Brain microvascular endothelial cell (primary cell): ENCODE results near the gene SPTA1.

Source experiments
- DNase-seq: peaks from one replicate; pipeline ENCODE4 v3.0.0-alpha.2; 2020
- H3K27ac ChIP-seq: fragments of 250-450 bp; sonication (Bioruptor Pico); 2 replicates; pipeline ENCODE4 v1.5.1; 2020; ENCODE audit warnings: mild to moderate bottlenecking, moderate library complexity
- H3K27me3 ChIP-seq: fragments of 250-450 bp; sonication (Bioruptor Pico); replicated peaks from 2 replicates; pipeline ENCODE4 v1.5.1; 2020; ENCODE audit warnings: mild to moderate bottlenecking
- H3K36me3 ChIP-seq: fragments of 250-450 bp; sonication (Bioruptor Pico); replicated peaks from 2 replicates; pipeline ENCODE4 v1.5.1; 2020; ENCODE audit warnings: mild to moderate bottlenecking
- H3K4me3 ChIP-seq: 2 replicates; pipeline ENCODE4 v1.5.1; 2011; ENCODE audit warnings: low read depth, mild to moderate bottlenecking, control low read depth, low read length, moderate library complexity
- CTCF ChIP-seq: IDR thresholded peaks from 2 replicates; pipeline ENCODE4 v1.5.1; 2011; ENCODE audit warnings: low read depth, mild to moderate bottlenecking, moderate library complexity, low read length, control low read depth, inconsistent platforms; ENCODE audit errors: missing control alignments
- in situ Hi-C: cut with HindIII; loops from 2 replicates; pipeline ENCODE4 v1.10.0; 2017; ENCODE audit warnings: low sequenced_read_pairs, low pct_ligation_motif_present

Gene SPTA1

GRCh38 chr1:158654571-158654970, 31.9 kb downstream of the SPTA1 start:
- TF ChIP-seq CTCF: no peak
- DNase-seq: no peak
- no peak overlapping the region for H3K27ac ChIP-seq
- no peaks in the 10 kb centered on the region for H3K27me3 ChIP-seq
- no peaks in the 10 kb centered on the region for H3K36me3 ChIP-seq
- H3K4me3 ChIP-seq: no peak overlapping the region
- in situ Hi-C loops: no loop called here

- no peak for DNase-seq
- no peak for TF ChIP-seq CTCF
- no peaks in the 10 kb centered on the region for H3K36me3 ChIP-seq
- H3K27ac ChIP-seq: no peak overlapping the region
- H3K27me3 ChIP-seq: no peaks in the 10 kb centered on the region
- in situ Hi-C loops: no loop called here
- no peak overlapping the region for H3K4me3 ChIP-seq
These were observed 32.4 kb downstream of the SPTA1 start for GRCh38 chr1:158654086-158654485.

- no peak overlapping the region for H3K4me3 ChIP-seq
- H3K36me3 ChIP-seq: no peaks in the 10 kb centered on the region
- H3K27ac ChIP-seq: no peak overlapping the region
- in situ Hi-C loops: no loop called here
- H3K27me3 ChIP-seq: no peaks in the 10 kb centered on the region
- TF ChIP-seq CTCF: no peak
- DNase-seq: no peak
These were observed 33.7 kb downstream of the SPTA1 start for GRCh38 chr1:158652721-158653334.

GRCh38 chr1:158649052-158649451, 37.5 kb downstream of the SPTA1 start:
- in situ Hi-C loops: no loop called here
- no peak for DNase-seq
- H3K27ac ChIP-seq: no peak overlapping the region
- no peak overlapping the region for H3K4me3 ChIP-seq
- no peaks in the 10 kb centered on the region for H3K36me3 ChIP-seq
- TF ChIP-seq CTCF: no peak
- no peaks in the 10 kb centered on the region for H3K27me3 ChIP-seq

GRCh38 chr1:158646465-158646864, 40.0 kb downstream of the SPTA1 start:
- Histone ChIP-seq H3K27ac (no peak overlapping the region), H3K27me3 (no peaks in the 10 kb centered on the region), H3K36me3 (no peaks in the 10 kb centered on the region), H3K4me3 (no peak overlapping the region)
- no peak for DNase-seq
- no peak for TF ChIP-seq CTCF
- in situ Hi-C loops: no loop called here

GRCh38 chr1:158644449-158644848, 42.1 kb downstream of the SPTA1 start:
- Histone ChIP-seq H3K4me3 (no peak overlapping the region), H3K27ac (no peak overlapping the region), H3K27me3 (no peaks in the 10 kb centered on the region), H3K36me3 (no peaks in the 10 kb centered on the region)
- no peak for TF ChIP-seq CTCF
- in situ Hi-C loops: no loop called here
- no peak for DNase-seq
